Panc1 (cell line): ENCODE data around the gene NECTIN4.

Experiments
- CTCF ChIP-seq: fragments of 450-650 bp; IDR thresholded peaks from 2 replicates; pipeline ENCODE4 v1.5.1; 2017; ENCODE audit warnings: mild to moderate bottlenecking
- POLR2AphosphoS5 ChIP-seq: IDR thresholded peaks from 2 replicates; pipeline ENCODE4 v1.6.1; 2012; ENCODE audit warnings: mild to moderate bottlenecking, low read depth, low read length, moderate library complexity
- REST ChIP-seq, 2 experiments: IDR thresholded peaks; 2 replicates each; pipeline ENCODE4 v1.6.1; 2011 to 2012; ENCODE audit warnings: low read depth in 2 of 2, control low read depth in 1 of 2, low read length in 1 of 2, mild to moderate bottlenecking in 1 of 2, moderate library complexity in 1 of 2; ENCODE audit not compliant: insufficient read depth in 1 of 2

DNA sequence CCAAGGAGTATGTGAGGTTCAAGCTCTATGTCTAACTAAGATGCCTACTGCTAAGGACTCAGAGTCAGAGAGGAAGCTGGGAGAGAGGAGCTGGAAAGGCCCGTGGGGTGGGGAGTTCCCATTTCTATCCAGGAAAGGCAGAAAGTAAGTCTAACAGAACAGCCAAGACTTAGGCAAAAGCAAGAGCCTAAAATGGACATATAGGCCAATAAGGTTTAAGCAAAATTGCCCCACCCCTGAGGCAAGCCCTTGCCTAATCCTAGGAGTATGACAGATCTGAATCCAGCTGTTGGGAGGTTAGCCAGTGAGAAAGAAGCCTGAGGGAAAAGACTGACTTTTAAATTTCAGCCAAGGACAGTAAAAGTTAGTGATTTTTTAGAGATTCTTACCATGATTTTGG is 7.2 kb upstream of the NECTIN4 start:
- TF ChIP-seq CTCF (no peak), POLR2AphosphoS5 (no peak), REST (IDR thresholded peaks at IDR 0.05; ENCODE audit: insufficient read depth in 1 of 2, low read depth in 2 of 2, low read length in 1 of 2) (no peak)
